NT2/D1 (cell line): ENCODE measurements around the gene GRM2.

ENCODE experiments used
- SUZ12 ChIP-seq: IDR thresholded peaks from 2 replicates; pipeline ENCODE4 v1.6.1; 2011; ENCODE audit not compliant: insufficient read length, insufficient read depth; ENCODE audit errors: extremely low read depth
- YY1 ChIP-seq: IDR thresholded peaks from 2 replicates; pipeline ENCODE4 v1.6.1; 2011; ENCODE audit not compliant: insufficient read length, insufficient read depth
- ZNF274 ChIP-seq: IDR thresholded peaks from 2 replicates; pipeline ENCODE4 v1.6.1; 2011; ENCODE audit warnings: mild to moderate bottlenecking, low read depth, low read length

GRCh38 chr3:51679318-51679717 lies 27.6 kb upstream of the GRM2 start:
- TF ChIP-seq ZNF274, result no peak
- no peak for TF ChIP-seq YY1
- no peak for TF ChIP-seq SUZ12
